Activated CD8-positive, alpha-beta memory T cell treated with anti-CD3 and anti-CD28 coated beads, Interleukin-2, amount 50 U/mL, for 4 hours (primary cell): ENCODE data around the gene PRR23E.

ENCODE experiments used
- DNase-seq: peaks from one replicate; pipeline ENCODE4 v3.0.0-alpha.2; 2020

PRR23E gene

GRCh38 chr3:127192576-127193232, at the start of gene PRR23E:
Gene PRR23E (plus strand): TSS chr3:127193131. CDS start chr3:127196686, 3,555 bp downstream.
- no peak for DNase-seq

GRCh38 chr3:127143172-127143571, 49.8 kb upstream of the PRR23E start:
- no peak for DNase-seq

- DNase-seq: no peak
Observed at GRCh38 chr3:127144631-127145030, 48.3 kb upstream of the PRR23E start.

- no peak for DNase-seq
Observed at GRCh38 chr3:127145266-127145665, 47.7 kb upstream of the PRR23E start.

GRCh38 chr3:127147291-127147885, 45.5 kb upstream of the PRR23E start:
- DNase-seq: no peak

GRCh38 chr3:127149621-127150310, 43.2 kb upstream of the PRR23E start:
- DNase-seq: no peak

- DNase-seq: no peak
Observed at GRCh38 chr3:127150513-127151250, 42.2 kb upstream of the PRR23E start.

GRCh38 chr3:127151251-127151564, 41.7 kb upstream of the PRR23E start:
- DNase-seq: no peak

GRCh38 chr3:127151992-127152650, 40.8 kb upstream of the PRR23E start:
- no peak for DNase-seq

GRCh38 chr3:127152684-127153505, 40.0 kb upstream of the PRR23E start:
- no peak for DNase-seq

GRCh38 chr3:127153506-127153815, 39.5 kb upstream of the PRR23E start:
- no peak for DNase-seq

- no peak for DNase-seq
Observed at GRCh38 chr3:127156338-127157050, 36.4 kb upstream of the PRR23E start.

- DNase-seq: no peak
Observed at GRCh38 chr3:127157171-127157828, 35.6 kb upstream of the PRR23E start.

GRCh38 chr3:127158614-127159229, 34.2 kb upstream of the PRR23E start:
- DNase-seq: no peak

- no peak for DNase-seq
Observed at GRCh38 chr3:127159543-127159942, 33.4 kb upstream of the PRR23E start.

GRCh38 chr3:127161236-127161635, 31.7 kb upstream of the PRR23E start:
- no peak for DNase-seq

GRCh38 chr3:127161973-127162579, 30.9 kb upstream of the PRR23E start:
- DNase-seq: no peak

GRCh38 chr3:127162947-127163645, 29.8 kb upstream of the PRR23E start:
- no peak for DNase-seq

- DNase-seq: no peak
Observed at GRCh38 chr3:127164615-127165014, 28.3 kb upstream of the PRR23E start.

- DNase-seq: no peak
Observed at GRCh38 chr3:127165036-127165435, 27.9 kb upstream of the PRR23E start.
